Measurements from ENCODE around the gene SGK1.

DNA sequence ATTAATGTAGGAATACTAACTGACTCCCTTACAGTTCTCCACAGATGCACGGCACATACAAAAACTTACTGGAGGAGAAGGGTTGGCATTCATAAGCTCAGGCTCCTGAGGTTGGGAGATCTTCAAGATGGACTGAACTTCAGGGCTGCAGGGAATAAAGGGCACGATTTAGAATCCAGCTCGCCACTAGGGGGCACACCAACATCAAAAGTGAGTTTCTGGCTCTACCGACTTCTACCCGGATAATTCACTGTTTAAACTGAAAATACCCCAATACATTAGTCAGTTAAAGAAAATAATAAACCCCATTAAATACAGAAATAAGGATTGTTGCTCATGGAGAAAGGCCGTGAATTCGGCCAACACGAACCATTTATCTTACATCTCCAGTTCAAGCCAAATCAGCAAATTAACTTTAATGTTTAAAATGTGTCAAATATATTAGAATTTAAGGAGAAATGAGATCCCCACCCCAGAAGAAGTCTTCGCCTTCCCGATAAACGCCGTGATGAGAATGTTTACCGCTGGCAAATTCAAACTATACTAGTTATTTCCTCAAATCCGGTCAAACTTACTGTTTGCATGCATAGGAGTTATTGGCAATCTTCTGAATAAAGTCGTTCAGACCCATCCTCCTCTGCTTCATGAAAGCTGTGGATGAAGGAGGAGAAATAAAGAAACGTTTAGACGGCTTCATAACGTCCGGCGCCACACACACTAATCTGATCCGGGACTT lies 143.8 kb downstream of the SGK1 start:
- TF ChIP-seq BHLHE40 (IDR thresholded peaks at IDR 0.05; ENCODE audit: borderline replicate concordance) (no peak), L3MBTL2 (conservative IDR thresholded peaks at IDR 0.05) (no peak), SUZ12 (IDR thresholded peaks at IDR 0.05) (no peak), ELF4 (IDR thresholded peaks at IDR 0.05) (no peak), NFRKB (IDR thresholded peaks at IDR 0.05) (no peak)

All from HEK293T (cell line).